ENCODE data around the gene ZDHHC3.

Gene ZDHHC3

GRCh38 chr3:44893097-44893496 is 82.9 kb downstream of the ZDHHC3 start:
- DNase-seq (ENCODE audit: low spot score): no peak

DNA sequence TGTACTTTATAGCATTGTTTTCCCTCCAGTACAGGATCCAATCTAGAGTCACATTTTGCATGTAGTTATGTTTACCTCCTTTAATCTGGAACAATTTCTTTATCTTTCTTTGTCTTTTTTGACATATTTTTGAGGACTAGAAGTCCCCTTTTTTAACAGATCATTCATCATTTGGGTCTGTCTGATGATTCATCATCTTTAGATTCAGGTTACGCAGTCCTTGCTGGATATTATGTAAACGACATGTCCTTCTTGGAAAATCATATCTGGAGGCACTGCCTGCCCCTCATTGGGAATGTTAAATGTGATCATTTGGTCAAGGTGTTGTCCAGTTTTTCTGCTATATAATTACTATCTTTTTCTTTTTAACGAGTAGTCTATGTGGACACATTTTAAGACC is 83.3 kb downstream of the ZDHHC3 start:
- DNase-seq (ENCODE audit: low spot score): no peak

DNA sequence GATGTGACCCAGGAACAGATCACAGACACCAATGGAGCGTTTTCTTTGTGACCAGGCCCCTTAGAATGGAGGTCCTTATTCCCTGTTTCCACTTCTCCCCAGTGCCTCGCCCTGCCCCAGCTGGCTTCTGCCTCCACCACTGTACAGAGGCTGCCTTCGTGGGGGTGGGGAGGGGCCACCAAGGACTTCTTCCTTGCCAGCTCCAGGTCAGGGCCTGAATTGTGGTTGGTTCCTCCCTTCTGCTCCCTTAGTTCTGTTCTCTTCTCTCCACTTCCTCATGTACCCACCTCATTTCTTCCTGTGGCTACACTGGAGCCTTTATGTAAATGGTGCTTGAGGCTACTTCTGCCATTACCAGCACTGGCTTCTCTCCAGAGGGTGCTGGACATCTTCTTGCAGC is 85.1 kb downstream of the ZDHHC3 start:
- DNase-seq (ENCODE audit: low spot score): no peak

DNA sequence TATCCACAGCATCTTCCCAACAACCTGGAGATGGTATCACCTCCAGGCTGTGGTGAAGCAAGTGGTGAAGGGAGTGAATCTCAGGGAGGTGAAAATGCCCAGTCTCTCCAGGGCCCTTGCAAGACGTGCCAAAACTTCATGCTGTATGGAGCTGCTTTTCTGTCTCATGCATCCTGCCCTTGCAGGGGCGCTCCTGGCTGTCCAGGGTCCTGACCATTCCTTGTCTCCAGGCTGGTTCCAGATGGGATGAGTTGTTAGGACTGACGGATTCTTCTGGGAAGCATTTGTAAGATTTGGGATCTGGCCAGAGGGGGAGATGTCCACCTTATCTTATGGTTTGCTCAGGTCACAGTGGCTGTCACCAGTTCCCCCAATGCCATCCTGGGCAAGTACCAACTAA is 85.7 kb downstream of the ZDHHC3 start:
- no peak for DNase-seq (ENCODE audit: low spot score)

DNA sequence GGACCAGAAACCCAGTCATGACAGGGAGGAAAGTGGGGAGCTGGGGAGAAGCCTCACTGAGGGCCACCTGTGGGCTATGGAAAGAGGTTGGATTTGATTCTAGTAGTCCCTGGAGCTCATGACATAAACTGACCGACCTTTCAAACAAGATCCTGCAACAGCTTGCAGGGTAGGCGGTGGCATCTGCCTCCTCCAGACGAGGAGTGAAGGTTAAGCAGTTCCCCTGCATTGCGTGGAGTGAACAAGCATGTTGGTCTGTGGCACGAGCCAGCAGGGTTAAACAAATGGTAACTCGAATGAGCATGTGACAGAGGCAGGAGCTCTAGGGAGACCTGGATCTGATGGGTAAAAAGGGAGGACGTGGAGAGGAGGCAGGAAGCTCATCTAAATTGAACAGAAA is 88.9 kb downstream of the ZDHHC3 start:
- DNase-seq (ENCODE audit: low spot score): no peak

- no peak for DNase-seq (ENCODE audit: low spot score)
These were observed 89.4 kb downstream of the ZDHHC3 start for GRCh38 chr3:44886561-44886960.

DNA sequence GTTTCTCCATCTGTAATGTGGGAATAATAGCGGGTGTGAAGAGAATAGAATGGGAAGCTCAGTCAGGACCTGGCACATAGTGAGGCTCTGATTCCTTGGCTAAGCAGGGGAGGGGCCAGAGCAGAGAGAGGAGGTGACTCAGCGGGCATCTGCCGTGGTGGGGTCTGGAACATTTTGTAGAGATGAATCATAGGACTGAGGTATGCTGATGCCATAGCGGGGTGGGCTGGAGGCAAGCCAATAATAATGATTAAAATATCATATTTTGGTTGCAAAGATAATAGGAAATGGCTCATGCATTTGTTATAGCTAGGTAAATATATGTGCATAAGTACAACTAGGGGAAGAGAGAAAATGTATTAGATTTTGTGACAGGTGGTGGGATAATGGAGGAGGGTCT is 90.4 kb downstream of the ZDHHC3 start:
- no peak for DNase-seq (ENCODE audit: low spot score)

GRCh38 chr3:44883999-44884431 is 92.0 kb downstream of the ZDHHC3 start:
- DNase-seq (ENCODE audit: low spot score): no peak

DNA sequence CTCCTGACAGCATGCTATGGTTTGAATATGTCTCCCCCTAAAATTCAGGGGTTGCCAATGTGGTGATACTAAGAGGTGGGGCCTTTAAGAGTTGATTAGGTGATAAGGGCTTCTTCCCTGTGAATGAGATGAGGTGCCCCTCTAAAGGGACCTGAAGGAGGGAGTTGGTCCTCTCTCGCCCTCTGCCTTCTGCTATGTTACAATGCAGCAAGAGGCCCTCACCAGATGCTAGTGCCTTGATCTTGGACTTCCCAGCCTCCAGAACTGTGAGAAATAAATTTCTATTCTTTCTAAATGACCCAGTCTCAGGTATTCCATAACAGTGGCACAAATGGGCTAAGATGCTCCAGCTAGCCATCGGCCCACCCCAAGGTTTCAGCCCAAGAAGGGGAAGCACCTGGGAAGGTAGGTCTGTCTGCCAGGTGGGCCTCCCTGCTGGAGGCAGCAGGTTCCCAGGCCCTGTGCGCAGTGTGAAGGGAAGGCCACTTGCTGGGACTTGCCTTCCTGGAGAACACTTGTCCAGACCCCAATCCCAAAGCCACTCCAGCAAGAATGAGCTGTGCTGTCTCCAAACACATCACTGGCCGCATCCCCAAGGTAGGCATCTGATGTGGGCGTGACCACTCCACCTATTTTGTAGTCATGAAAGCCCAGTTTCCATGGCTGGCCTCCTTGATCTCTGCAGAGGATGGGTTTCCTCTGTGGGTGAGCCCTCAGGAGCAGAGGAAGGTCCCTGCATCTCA is 92.6 kb downstream of the ZDHHC3 start:
- DNase-seq (ENCODE audit: low spot score): no peak

DNA sequence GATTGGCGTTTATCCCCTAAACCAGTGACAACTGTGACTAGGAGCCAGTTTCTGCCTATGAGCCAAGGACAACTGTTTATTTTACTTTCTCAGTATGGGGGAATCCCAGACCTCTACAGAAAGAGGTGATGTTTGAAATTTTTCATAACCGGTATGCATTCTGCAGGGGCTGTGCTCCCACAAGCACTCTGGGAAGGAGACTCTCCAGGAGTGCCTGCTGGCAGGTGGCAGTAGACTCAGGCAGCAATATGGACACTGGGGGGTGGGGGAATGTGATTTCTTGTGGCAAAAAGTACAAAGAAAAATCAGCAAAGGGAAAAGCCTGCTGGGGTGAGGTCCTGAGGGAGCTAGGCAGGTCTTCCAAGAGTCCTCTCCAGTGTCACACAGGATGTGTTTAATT is 95.7 kb downstream of the ZDHHC3 start:
- no peak for DNase-seq (ENCODE audit: low spot score)

DNA sequence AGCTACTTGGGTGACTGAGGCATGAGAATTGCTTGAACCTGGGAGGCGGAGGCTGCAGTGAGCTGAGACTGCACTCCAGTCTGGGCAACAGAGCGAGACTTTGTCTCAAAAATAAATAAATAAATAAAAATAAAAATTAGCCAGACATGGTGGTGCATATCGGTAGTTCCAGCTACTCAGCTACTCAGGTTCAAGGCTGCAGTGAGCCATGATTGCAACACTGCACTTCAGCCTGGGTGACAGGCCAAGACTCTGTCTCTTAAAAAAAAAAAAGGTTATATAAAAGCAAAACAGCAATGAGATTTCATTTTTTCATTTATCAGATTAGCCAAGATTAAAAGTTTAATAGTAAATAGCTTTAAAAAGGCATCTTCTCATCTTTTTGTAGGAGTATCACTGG is 98.6 kb downstream of the ZDHHC3 start:
- no peak for DNase-seq (ENCODE audit: low spot score)

DNA sequence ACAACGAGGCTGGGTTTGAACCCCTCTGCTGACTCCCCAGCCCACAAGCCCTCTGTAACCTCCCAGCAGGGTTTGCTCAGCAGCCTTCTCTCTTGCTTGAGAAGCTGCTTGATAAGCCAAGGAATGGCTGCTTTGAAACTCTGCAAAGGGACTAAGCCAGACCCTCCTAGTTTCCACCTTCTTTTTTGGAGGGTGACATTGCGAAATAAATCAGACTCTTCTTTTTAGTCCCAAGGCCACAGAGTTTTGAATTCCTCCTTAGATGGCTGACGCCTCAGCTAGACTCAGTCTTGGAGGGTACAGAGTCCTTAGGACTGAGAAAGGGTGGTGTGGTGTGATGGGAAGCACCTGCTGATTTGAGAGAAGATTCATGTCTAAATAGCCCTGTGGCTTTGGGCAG is 100.4 kb downstream of the ZDHHC3 start:
- no peak for DNase-seq (ENCODE audit: low spot score)

Data from germinal center (tissue), 1 donor.